Measurements from ENCODE around the gene PI4KA. TPM values are rescaled to one million over a fixed set of nuclear protein-coding genes. Genes with fewer than 3 reads are reported as not detected.

PI4KA gene
- total and polyA plus RNA-seq, 2 of the 13 experiments (the other 11 are each of a cell fraction or from before 2014, with no cell fraction given): 27.4 to 56.4 TPM

DNA sequence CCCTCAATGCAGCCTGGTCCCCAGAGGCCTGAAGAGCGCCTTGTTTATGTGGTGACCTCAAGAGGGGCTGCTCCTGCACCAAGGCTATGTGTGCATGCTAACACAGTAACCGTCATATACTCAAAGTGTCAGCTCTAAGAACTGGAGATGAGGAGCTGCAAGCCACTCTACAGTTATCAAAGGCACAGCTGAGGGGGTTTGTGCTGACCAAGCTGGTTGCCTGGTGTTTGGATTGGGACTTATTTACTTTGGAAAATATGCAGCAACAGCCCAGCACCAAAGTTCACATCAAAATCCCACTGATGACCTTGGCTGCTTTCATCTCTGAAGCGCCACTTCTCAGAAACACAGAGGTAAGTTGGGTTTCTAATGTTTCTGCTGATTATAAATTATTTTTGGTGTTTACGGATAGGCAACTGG is 84.8 kb downstream of the PI4KA start, which contains the start of gene SERPIND1 (continued):
- TF ChIP-seq, protein P1, sequence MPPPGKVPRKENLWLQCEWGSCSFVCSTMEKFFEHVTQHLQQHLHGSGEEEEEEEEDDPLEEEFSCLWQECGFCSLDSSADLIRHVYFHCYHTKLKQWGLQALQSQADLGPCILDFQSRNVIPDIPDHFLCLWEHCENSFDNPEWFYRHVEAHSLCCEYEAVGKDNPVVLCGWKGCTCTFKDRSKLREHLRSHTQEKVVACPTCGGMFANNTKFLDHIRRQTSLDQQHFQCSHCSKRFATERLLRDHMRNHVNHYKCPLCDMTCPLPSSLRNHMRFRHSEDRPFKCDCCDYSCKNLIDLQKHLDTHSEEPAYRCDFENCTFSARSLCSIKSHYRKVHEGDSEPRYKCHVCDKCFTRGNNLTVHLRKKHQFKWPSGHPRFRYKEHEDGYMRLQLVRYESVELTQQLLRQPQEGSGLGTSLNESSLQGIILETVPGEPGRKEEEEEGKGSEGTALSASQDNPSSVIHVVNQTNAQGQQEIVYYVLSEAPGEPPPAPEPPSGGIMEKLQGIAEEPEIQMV (CRISPR knock-in tag; IDR thresholded peaks at IDR 0.05; ENCODE audit: low read depth): no peak
- TF ChIP-seq ZNF772 (CRISPR knock-in tag; IDR thresholded peaks at IDR 0.05): no peak
- no peak for TF ChIP-seq ZFP90 (CRISPR knock-in tag; IDR thresholded peaks at IDR 0.05; ENCODE audit: borderline replicate concordance)
- TF ChIP-seq ZNF10 (CRISPR knock-in tag; IDR thresholded peaks at IDR 0.05; ENCODE audit: borderline replicate concordance, low read depth): no peak
- no peak for TF ChIP-seq EHMT2 (IDR thresholded peaks at IDR 0.05; ENCODE audit: borderline replicate concordance, low read depth, low read length)
- TF ChIP-seq SALL1 (CRISPR knock-in tag; IDR thresholded peaks at IDR 0.05): peak; percentile 97
- TF ChIP-seq SP1 (IDR thresholded peaks at IDR 0.05): no peak
- TF ChIP-seq SP1 (CRISPR knock-in tag; IDR thresholded peaks at IDR 0.05): no peak
- no peak for TF ChIP-seq ZNF598 (CRISPR knock-in tag; IDR thresholded peaks at IDR 0.05; ENCODE audit: borderline replicate concordance)
- TF ChIP-seq, protein P2, sequence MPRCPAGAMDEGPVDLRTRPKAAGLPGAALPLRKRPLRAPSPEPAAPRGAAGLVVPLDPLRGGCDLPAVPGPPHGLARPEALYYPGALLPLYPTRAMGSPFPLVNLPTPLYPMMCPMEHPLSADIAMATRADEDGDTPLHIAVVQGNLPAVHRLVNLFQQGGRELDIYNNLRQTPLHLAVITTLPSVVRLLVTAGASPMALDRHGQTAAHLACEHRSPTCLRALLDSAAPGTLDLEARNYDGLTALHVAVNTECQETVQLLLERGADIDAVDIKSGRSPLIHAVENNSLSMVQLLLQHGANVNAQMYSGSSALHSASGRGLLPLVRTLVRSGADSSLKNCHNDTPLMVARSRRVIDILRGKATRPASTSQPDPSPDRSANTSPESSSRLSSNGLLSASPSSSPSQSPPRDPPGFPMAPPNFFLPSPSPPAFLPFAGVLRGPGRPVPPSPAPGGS (CRISPR knock-in tag; IDR thresholded peaks at IDR 0.05): no peak
- TF ChIP-seq HOXA9 (CRISPR knock-in tag; IDR thresholded peaks at IDR 0.05; ENCODE audit: borderline replicate concordance): no peak
- TF ChIP-seq, protein P3, sequence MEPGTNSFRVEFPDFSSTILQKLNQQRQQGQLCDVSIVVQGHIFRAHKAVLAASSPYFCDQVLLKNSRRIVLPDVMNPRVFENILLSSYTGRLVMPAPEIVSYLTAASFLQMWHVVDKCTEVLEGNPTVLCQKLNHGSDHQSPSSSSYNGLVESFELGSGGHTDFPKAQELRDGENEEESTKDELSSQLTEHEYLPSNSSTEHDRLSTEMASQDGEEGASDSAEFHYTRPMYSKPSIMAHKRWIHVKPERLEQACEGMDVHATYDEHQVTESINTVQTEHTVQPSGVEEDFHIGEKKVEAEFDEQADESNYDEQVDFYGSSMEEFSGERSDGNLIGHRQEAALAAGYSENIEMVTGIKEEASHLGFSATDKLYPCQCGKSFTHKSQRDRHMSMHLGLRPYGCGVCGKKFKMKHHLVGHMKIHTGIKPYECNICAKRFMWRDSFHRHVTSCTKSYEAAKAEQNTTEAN (CRISPR knock-in tag; conservative IDR thresholded peaks at IDR 0.05): peak; percentile 75
- TF ChIP-seq, protein P4, sequence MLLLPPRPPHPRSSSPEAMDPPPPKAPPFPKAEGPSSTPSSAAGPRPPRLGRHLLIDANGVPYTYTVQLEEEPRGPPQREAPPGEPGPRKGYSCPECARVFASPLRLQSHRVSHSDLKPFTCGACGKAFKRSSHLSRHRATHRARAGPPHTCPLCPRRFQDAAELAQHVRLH (CRISPR knock-in tag; IDR thresholded peaks at IDR 0.05; ENCODE audit: borderline replicate concordance, low read depth): no peak; the same call in 1 of the 2 replicates
- TF ChIP-seq CHD4 (IDR thresholded peaks at IDR 0.05; ENCODE audit: borderline replicate concordance, low read length): no peak
- peak; percentile 91 for TF ChIP-seq HDAC2 (CRISPR knock-in tag; IDR thresholded peaks at IDR 0.05)
- no peak for TF ChIP-seq NFYC (CRISPR knock-in tag; IDR thresholded peaks at IDR 0.05)
- peak; percentile 65; the same call in 1 of the 2 replicates for TF ChIP-seq SMAD3 (CRISPR knock-in tag; IDR thresholded peaks at IDR 0.05)
- TF ChIP-seq, protein P5, sequence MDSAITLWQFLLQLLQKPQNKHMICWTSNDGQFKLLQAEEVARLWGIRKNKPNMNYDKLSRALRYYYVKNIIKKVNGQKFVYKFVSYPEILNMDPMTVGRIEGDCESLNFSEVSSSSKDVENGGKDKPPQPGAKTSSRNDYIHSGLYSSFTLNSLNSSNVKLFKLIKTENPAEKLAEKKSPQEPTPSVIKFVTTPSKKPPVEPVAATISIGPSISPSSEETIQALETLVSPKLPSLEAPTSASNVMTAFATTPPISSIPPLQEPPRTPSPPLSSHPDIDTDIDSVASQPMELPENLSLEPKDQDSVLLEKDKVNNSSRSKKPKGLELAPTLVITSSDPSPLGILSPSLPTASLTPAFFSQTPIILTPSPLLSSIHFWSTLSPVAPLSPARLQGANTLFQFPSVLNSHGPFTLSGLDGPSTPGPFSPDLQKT (CRISPR knock-in tag; IDR thresholded peaks at IDR 0.05; ENCODE audit: borderline replicate concordance): no peak
- no peak for TF ChIP-seq ZNF569 (CRISPR knock-in tag; IDR thresholded peaks at IDR 0.05; ENCODE audit: borderline replicate concordance)
- TF ChIP-seq SATB2 (CRISPR knock-in tag; IDR thresholded peaks at IDR 0.05): no peak
- TF ChIP-seq, protein P6, sequence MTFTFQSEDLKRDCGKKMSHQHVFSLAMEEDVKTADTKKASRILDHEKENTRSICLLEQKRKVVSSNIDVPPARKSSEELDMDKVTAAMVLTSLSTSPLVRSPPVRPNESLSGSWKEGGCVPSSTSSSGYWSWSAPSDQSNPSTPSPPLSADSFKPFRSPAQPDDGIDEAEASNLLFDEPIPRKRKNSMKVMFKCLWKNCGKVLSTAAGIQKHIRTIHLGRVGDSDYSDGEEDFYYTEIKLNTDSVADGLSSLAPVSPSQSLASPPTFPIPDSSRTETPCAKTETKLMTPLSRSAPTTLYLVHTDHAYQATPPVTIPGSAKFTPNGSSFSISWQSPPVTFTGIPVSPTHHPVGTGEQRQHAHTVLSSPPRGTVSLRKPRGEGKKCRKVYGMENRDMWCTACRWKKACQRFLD (CRISPR knock-in tag; IDR thresholded peaks at IDR 0.05; ENCODE audit: borderline replicate concordance): no peak
- TF ChIP-seq PPARG (CRISPR knock-in tag; conservative IDR thresholded peaks at IDR 0.05): peak; percentile 57; the same call in 1 of the 2 replicates
- peak; percentile 63; the same call in 1 of the 2 replicates for TF ChIP-seq ZNF160 (CRISPR knock-in tag; IDR thresholded peaks at IDR 0.05)
- TF ChIP-seq TP53 (CRISPR knock-in tag; conservative IDR thresholded peaks at IDR 0.05): peak; percentile 82

All from HepG2 (cell line).